ENCODE data around the gene EFCAB9. TPM values are rescaled to one million over a fixed set of nuclear protein-coding genes. Genes with fewer than 3 reads are reported as not detected.
"Not testable (repeated sequence)": the region's sequence is repeated elsewhere in the genome, so short reads cannot be mapped to it uniquely, and the experiment has no call there.

Gene EFCAB9
- not detected in 2 replicates for total RNA-seq (2014; rRNA removed; shearing (Covaris generic))
- not detected in 2 replicates for polyA plus RNA-seq (2014; cell fraction: nucleus; rRNA removed)

GRCh38 chr5:172193872-172194271 is at the start of gene EFCAB9:
TSS of gene EFCAB9 (plus strand) at chr5:172194172. CDS start at chr5:172194173, 1 bp downstream.
- no peak for DNase-seq (ENCODE audit: extremely low read depth, low read depth)

- DNase-seq (ENCODE audit: extremely low read depth, low read depth): no peak
Measured at GRCh38 chr5:172144291-172144815, 49.6 kb upstream of the EFCAB9 start.

GRCh38 chr5:172144931-172145869 is 48.8 kb upstream of the EFCAB9 start:
- DNase-seq (ENCODE audit: extremely low read depth, low read depth): no peak

- no peak for DNase-seq (ENCODE audit: extremely low read depth, low read depth)
Measured at GRCh38 chr5:172145870-172146747, 47.9 kb upstream of the EFCAB9 start.

GRCh38 chr5:172146748-172147092 is 47.3 kb upstream of the EFCAB9 start:
- no peak for DNase-seq (ENCODE audit: extremely low read depth, low read depth)

GRCh38 chr5:172147857-172148256 is 46.1 kb upstream of the EFCAB9 start:
- no peak for DNase-seq (ENCODE audit: extremely low read depth, low read depth)

- no peak for DNase-seq (ENCODE audit: extremely low read depth, low read depth)
Measured at GRCh38 chr5:172148381-172148780, 45.6 kb upstream of the EFCAB9 start.

- DNase-seq (ENCODE audit: extremely low read depth, low read depth): no peak
Measured at GRCh38 chr5:172149073-172149472, 44.9 kb upstream of the EFCAB9 start.

GRCh38 chr5:172149481-172149880 is 44.5 kb upstream of the EFCAB9 start:
- DNase-seq (ENCODE audit: extremely low read depth, low read depth): not testable (repeated sequence)

- no peak for DNase-seq (ENCODE audit: extremely low read depth, low read depth)
Measured at GRCh38 chr5:172150514-172151425, 43.2 kb upstream of the EFCAB9 start.

- no peak for DNase-seq (ENCODE audit: extremely low read depth, low read depth)
Measured at GRCh38 chr5:172151661-172152210, 42.2 kb upstream of the EFCAB9 start.

GRCh38 chr5:172153695-172154094 is 40.3 kb upstream of the EFCAB9 start:
- DNase-seq (ENCODE audit: extremely low read depth, low read depth): no peak

- DNase-seq (ENCODE audit: extremely low read depth, low read depth): not testable (repeated sequence)
Measured at GRCh38 chr5:172155101-172155500, 38.9 kb upstream of the EFCAB9 start.

GRCh38 chr5:172156541-172156994 is 37.4 kb upstream of the EFCAB9 start:
- DNase-seq (ENCODE audit: extremely low read depth, low read depth): no peak

- no peak for DNase-seq (ENCODE audit: extremely low read depth, low read depth)
Measured at GRCh38 chr5:172159016-172159415, 35.0 kb upstream of the EFCAB9 start.

GRCh38 chr5:172160506-172160905 is 33.5 kb upstream of the EFCAB9 start:
- DNase-seq (ENCODE audit: extremely low read depth, low read depth): no peak

- no peak for DNase-seq (ENCODE audit: extremely low read depth, low read depth)
Measured at GRCh38 chr5:172162323-172162986, 31.5 kb upstream of the EFCAB9 start.

GRCh38 chr5:172162987-172163343 is 31.0 kb upstream of the EFCAB9 start:
- DNase-seq (ENCODE audit: extremely low read depth, low read depth): no peak

GRCh38 chr5:172163346-172163745 is 30.6 kb upstream of the EFCAB9 start:
- no peak for DNase-seq (ENCODE audit: extremely low read depth, low read depth)
